B cell (primary cell): ENCODE data around the gene SLC12A7. TPM values are rescaled to one million over a fixed set of nuclear protein-coding genes. Genes with fewer than 3 reads are reported as not detected.
A peak's percentile ranks its signal among the peaks of the same experiment; 100 is the strongest.

Source experiments
- ATAC-seq: fragments of 200-7000 bp; cut with Tn5 transposase; one replicate; pipeline ENCODE4 v1.10.0; 2021; ENCODE audit warnings: low read depth, mild to moderate bottlenecking, moderate number of reproducible peaks, moderate library complexity
- CTCF ChIA-PET: fragments of 350-600 bp; sonication (Branson Sonifier 250); formaldehyde crosslinking; loops from one replicate; lab custom pipeline; 2021; ENCODE audit warnings: antibody characterized with exemption, inconsistent platforms; lab: Charles Lee
- POLR2A ChIA-PET: fragments of 350-600 bp; sonication (Branson Sonifier 250); formaldehyde crosslinking; loops from one replicate; lab custom pipeline; 2021; ENCODE audit warnings: antibody characterized with exemption; lab: Charles Lee
- DNase-seq: peaks from one replicate; pipeline ENCODE4 v3.0.0; 2013
- H2AFZ ChIP-seq: 2 replicates; pipeline ENCODE4 v1.6.1; 2012; ENCODE audit warnings: mild to moderate bottlenecking, low read depth, low read length; ENCODE audit not compliant: insufficient read depth, poor library complexity, severe bottlenecking
- H3K27ac ChIP-seq, 2 donors: 1 replicate in 1 of 2; 2 replicates in 1 of 2; pipeline ENCODE4 v1.5.1; 2012 to 2013; ENCODE audit warnings: low read length in 2 of 2, mild to moderate bottlenecking in 2 of 2, moderate library complexity in 1 of 2
- H3K27me3 ChIP-seq, 4 experiments: fragments of 200-600 bp in 1 of 4; sonication (generic) in 1 of 4; replicated peaks in 1 of 4; 1 replicate in 2 of 4; 2 replicates in 2 of 4; pipeline versions ENCODE4 v1.6.1 to v1.7.0; 2013 to 2016; ENCODE audit warnings: low read length in 3 of 4, mild to moderate bottlenecking in 2 of 4, mixed read lengths in 1 of 4, moderate library complexity in 1 of 4; ENCODE audit not compliant: insufficient read depth in 4 of 4, control insufficient read depth in 3 of 4; ENCODE audit errors: control extremely low read depth in 1 of 4
- H3K36me3 ChIP-seq, 2 experiments: replicated peaks in 1 of 2; 1 replicate in 1 of 2; 2 replicates in 1 of 2; pipeline versions ENCODE4 v1.6.1 to v1.7.1; 2013; ENCODE audit warnings: low read length in 1 of 2; ENCODE audit not compliant: insufficient read depth in 2 of 2, control insufficient read depth in 1 of 2; ENCODE audit errors: control extremely low read depth in 1 of 2, extremely low read depth in 1 of 2
- H3K4me1 ChIP-seq, 2 donors: fragments of 200-600 bp in 1 of 2; sonication (generic) in 1 of 2; 1 replicate in 1 of 2; 2 replicates in 1 of 2; pipeline versions ENCODE4 v1.5.1 to v1.6.1; 2013 to 2017; ENCODE audit warnings: low read length in 2 of 2; ENCODE audit not compliant: control insufficient read depth in 2 of 2, insufficient read depth in 2 of 2
- H3K4me2 ChIP-seq: replicated peaks from 2 replicates; pipeline ENCODE3; 2012; ENCODE audit warnings: mild to moderate bottlenecking, low read depth, low read length; ENCODE audit not compliant: poor library complexity, severe bottlenecking
- H3K4me3 ChIP-seq, 5 experiments: fragments of 200-600 bp in 1 of 5; sonication (generic) in 1 of 5; 1 replicate in 3 of 5; 2 replicates in 2 of 5; pipeline versions ENCODE4 v1.5.1 to v1.7.0; 2011 to 2016; ENCODE audit warnings: low read length in 4 of 5, mild to moderate bottlenecking in 4 of 5, low read depth in 2 of 5, control low read depth in 1 of 5, moderate library complexity in 1 of 5; ENCODE audit not compliant: insufficient read depth in 1 of 5; ENCODE audit errors: control extremely low read depth in 1 of 5, extremely low read depth in 1 of 5
- H3K79me2 ChIP-seq: fragments of 200-600 bp; sonication (generic); one replicate; pipeline ENCODE4 v1.6.0; 2016; ENCODE audit warnings: low read length; ENCODE audit not compliant: control insufficient read depth, insufficient read depth
- H3K9ac ChIP-seq: fragments of 200-600 bp; sonication (generic); 2 replicates; pipeline ENCODE4 v1.6.1; 2017; ENCODE audit warnings: mild to moderate bottlenecking, low read length, moderate library complexity
- H3K9me3 ChIP-seq, 3 donors: one replicate each; pipeline versions ENCODE4 v1.6.1 to v1.7.1; 2013; ENCODE audit warnings: low read length in 2 of 3; ENCODE audit not compliant: control insufficient read depth in 2 of 3, insufficient read depth in 1 of 3; ENCODE audit errors: control extremely low read depth in 1 of 3
- H4K20me1 ChIP-seq: 2 replicates; pipeline ENCODE4 v1.6.0; 2012; ENCODE audit warnings: mild to moderate bottlenecking, low read length; ENCODE audit not compliant: insufficient read depth, control insufficient read depth, poor library complexity, severe bottlenecking
- H3K27ac Mint-ChIP-seq: one replicate; pipeline ENCODE4 v1.8.0; 2021; ENCODE audit warnings: mixed read lengths
- H3K27me3 Mint-ChIP-seq: one replicate; pipeline ENCODE4 v1.8.0; 2021; ENCODE audit warnings: mixed read lengths
- H3K4me1 Mint-ChIP-seq: one replicate; pipeline ENCODE4 v1.8.0; 2021; ENCODE audit warnings: mixed read lengths
- H3K4me3 Mint-ChIP-seq: one replicate; pipeline ENCODE4 v1.8.0; 2021; ENCODE audit warnings: mixed read lengths
- H3K9me3 Mint-ChIP-seq: one replicate; pipeline ENCODE4 v1.8.0; 2022; ENCODE audit warnings: mixed read lengths; ENCODE audit not compliant: insufficient read depth
- EZH2 ChIP-seq: IDR thresholded peaks from 2 replicates; pipeline ENCODE4 v1.6.1; 2012; ENCODE audit warnings: borderline replicate concordance, low read depth, mild to moderate bottlenecking, moderate library complexity, low read length; ENCODE audit not compliant: insufficient read depth, poor library complexity, severe bottlenecking
- WGBS: methylation state at CpG from one replicate; pipeline ENCODE4 v1.1.5; 2013; ENCODE audit warnings: missing lambda C conversion rate; ENCODE audit not compliant: insufficient coverage; 5-methylcytosine and 5-hydroxymethylcytosine counted together
- intact Hi-C: fragments of 100-400 bp; cut with micrococcal nuclease; formaldehyde crosslinking; loops from one replicate; pipeline ENCODE4 v1.10.0; 2022
- polyA plus RNA-seq: library from polyadenylated mRNA; depleted of rRNA; stranded (reverse); fragments of >200 nt; gene quantifications from 2 replicates; pipeline ENCODE4 v1.2.3, GENCODE V29; 2012
- total RNA-seq, 2 donors: library from RNA; stranded (reverse); fragments of 120-200 nt in 1 of 2; gene quantifications; 1 replicate in 1 of 2; 2 replicates in 1 of 2; pipeline versions ENCODE4 v1.2.3 to v1.2.4, GENCODE V29; 2013 to 2022
- TF ChIP-seq, protein P1 (sequence below): fragments of 200-600 bp; IDR thresholded peaks from one replicate; pipeline ENCODE4 v1.8.0; 2022; ENCODE audit warnings: antibody characterized with exemption, mild to moderate bottlenecking

Gene SLC12A7
- total and polyA plus RNA-seq, 2 donors (not counting 1 experiment from before 2014, with no cell fraction given) = 25.5 to 34.4 TPM

DNA sequence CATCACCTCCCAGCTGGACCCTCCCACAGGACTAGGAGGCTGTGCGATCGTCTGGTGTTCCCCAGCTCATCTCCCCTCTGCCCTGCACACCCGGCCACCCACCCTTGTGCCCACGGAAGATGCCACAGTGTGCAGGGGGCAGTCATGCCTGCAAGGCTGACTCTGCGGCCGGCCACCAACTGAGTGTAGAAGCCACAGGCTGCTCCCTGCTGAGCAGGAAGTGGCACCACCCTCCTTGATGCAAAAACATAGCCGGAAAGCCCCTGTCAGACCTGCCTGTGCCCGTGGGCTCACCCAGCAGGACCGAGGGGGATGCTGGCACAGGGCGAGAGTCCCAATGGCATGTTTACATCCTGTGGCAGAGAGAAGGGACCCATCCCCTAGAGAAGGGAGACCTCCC, 40.3 kb upstream of the SLC12A7 start:
- Mint-ChIP-seq H3K27me3 (peaks cover 16% of the 10 kb centered on the region), H3K4me3 (peak overlapping the region; percentile 77), H3K4me1 (peaks cover 41% of the 10 kb centered on the region), H3K9me3 (no peaks in the 10 kb centered on the region), H3K27ac (peak overlapping the region; percentile 89)
- 41% methylated on average over 10 of the region's 10 CpGs for WGBS
- H3K4me2 ChIP-seq = peak overlapping the region; percentile 81
- CTCF ChIA-PET = interaction anchor here (1.4 to 7.0 kb wide), 4 partner anchors 12 to 15 kb away, joined by 4 to 48 read pairs (median 8); no protein-coding TSS in a partner anchor
- peak overlapping the region; percentile 28 for H3K9ac ChIP-seq
- DNase-seq = peak; percentile 73
- ATAC-seq = peak; percentile 83
- no peak overlapping the region for H2AFZ ChIP-seq
- no peaks in the 10 kb centered on the region for H3K79me2 ChIP-seq
- intact Hi-C loops = loop anchor here (2.0 kb wide), 1 partner anchor 17 kb away; no protein-coding TSS in a partner anchor
- peaks cover 0 to 16% (median 0%) of the 10 kb centered on the region in 3 donors for H3K9me3 ChIP-seq
- TF ChIP-seq, protein P1, sequence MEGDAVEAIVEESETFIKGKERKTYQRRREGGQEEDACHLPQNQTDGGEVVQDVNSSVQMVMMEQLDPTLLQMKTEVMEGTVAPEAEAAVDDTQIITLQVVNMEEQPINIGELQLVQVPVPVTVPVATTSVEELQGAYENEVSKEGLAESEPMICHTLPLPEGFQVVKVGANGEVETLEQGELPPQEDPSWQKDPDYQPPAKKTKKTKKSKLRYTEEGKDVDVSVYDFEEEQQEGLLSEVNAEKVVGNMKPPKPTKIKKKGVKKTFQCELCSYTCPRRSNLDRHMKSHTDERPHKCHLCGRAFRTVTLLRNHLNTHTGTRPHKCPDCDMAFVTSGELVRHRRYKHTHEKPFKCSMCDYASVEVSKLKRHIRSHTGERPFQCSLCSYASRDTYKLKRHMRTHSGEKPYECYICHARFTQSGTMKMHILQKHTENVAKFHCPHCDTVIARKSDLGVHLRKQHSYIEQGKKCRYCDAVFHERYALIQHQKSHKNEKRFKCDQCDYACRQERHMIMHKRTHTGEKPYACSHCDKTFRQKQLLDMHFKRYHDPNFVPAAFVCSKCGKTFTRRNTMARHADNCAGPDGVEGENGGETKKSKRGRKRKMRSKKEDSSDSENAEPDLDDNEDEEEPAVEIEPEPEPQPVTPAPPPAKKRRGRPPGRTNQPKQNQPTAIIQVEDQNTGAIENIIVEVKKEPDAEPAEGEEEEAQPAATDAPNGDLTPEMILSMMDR = no peak
- TF ChIP-seq EZH2 = no peak
- H3K27me3 ChIP-seq = peaks cover 0 to 31% (median 8%) of the 10 kb centered on the region in 4 experiments
- POLR2A ChIA-PET = interaction anchor here (0.6 to 1.4 kb wide), 2 partner anchors 11 to 14 kb away, joined by 3 to 5 read pairs; no protein-coding TSS in a partner anchor
- H3K36me3 ChIP-seq = no peaks in the 10 kb centered on the region
- peaks cover 48 to 53% of the 10 kb centered on the region in 2 donors for H3K4me1 ChIP-seq
- H3K4me3 ChIP-seq = peak overlapping the region in 2 of 5 experiments; percentile 20 to 42
- H4K20me1 ChIP-seq = no peaks in the 10 kb centered on the region
- peak overlapping the region; percentile 68 to 71 for H3K27ac ChIP-seq

DNA sequence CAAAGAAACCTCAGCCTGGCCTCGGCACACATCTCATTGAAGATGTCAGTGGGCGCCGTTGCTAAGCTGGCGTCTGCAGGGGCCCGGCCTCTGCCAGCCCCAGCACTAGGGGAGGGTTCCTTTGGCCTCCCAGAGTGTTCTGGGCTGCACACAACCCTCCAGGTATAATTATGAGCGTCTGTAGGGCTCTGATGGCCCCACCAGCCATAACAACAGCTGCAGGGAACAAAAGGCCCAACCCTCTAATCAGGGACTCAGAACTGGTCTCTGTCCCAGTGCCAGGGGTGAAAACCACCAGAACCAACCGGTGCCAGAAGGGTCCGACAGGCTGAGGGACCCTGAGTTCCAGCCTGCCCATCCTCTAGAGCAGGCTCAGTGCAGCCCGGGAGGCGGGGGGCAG, 39.5 kb upstream of the SLC12A7 start:
- H2AFZ ChIP-seq = no peak overlapping the region
- peaks cover 48 to 51% of the 10 kb centered on the region in 2 donors for H3K4me1 ChIP-seq
- peaks cover 0 to 22% (median 5%) of the 10 kb centered on the region in 4 experiments for H3K27me3 ChIP-seq
- H3K27ac ChIP-seq = no peak overlapping the region
- H3K9ac ChIP-seq = no peak overlapping the region
- H3K27me3 Mint-ChIP-seq = peaks cover 20% of the 10 kb centered on the region
- H3K9me3 Mint-ChIP-seq = no peaks in the 10 kb centered on the region
- DNase-seq = no peak
- H3K27ac Mint-ChIP-seq = no peak overlapping the region
- H3K4me3 ChIP-seq = no peak overlapping the region
- POLR2A ChIA-PET = interaction anchor here (0.6 to 1.7 kb wide), 2 partner anchors 13 to 17 kb away, joined by 3 to 4 read pairs; no protein-coding TSS in a partner anchor
- peak overlapping the region; percentile 59 for H3K4me3 Mint-ChIP-seq
- H3K4me2 ChIP-seq = no peak overlapping the region
- intact Hi-C loops = no loop called here
- CTCF ChIA-PET = interaction anchor here (0.8 to 7.0 kb wide), 6 partner anchors 11 to 494 kb away, joined by 3 to 48 read pairs (median 4); no protein-coding TSS in a partner anchor
- H3K36me3 ChIP-seq = no peaks in the 10 kb centered on the region
- H3K9me3 ChIP-seq = peaks cover 0 to 7% (median 0%) of the 10 kb centered on the region in 3 donors
- peaks cover 40% of the 10 kb centered on the region for H3K4me1 Mint-ChIP-seq
- H3K79me2 ChIP-seq = no peaks in the 10 kb centered on the region
- TF ChIP-seq EZH2 = no peak
- 96% methylated on average over 9 of the region's 10 CpGs for WGBS
- no peak for ATAC-seq
- H4K20me1 ChIP-seq = no peaks in the 10 kb centered on the region
